Type B pancreatic cell (in vitro differentiated cells): ENCODE data around the gene SH3GL3. TPM values are rescaled to one million over a fixed set of nuclear protein-coding genes. Genes with fewer than 3 reads are reported as not detected.

ENCODE experiments used
- DNase-seq: peaks from one replicate; pipeline ENCODE4 v3.0.0; 2021; ENCODE audit warnings: mixed read lengths; ENCODE audit not compliant: unreplicated experiment; ENCODE audit errors: extremely low spot score
- H3K27ac Mint-ChIP-seq: 2 replicates; pipeline ENCODE4 v1.8.0; 2021; ENCODE audit warnings: mild to moderate bottlenecking, mixed read lengths
- H3K27me3 Mint-ChIP-seq: 2 replicates; pipeline ENCODE4 v1.8.0; 2021; ENCODE audit warnings: mixed read lengths
- H3K36me3 Mint-ChIP-seq: 2 replicates; pipeline ENCODE4 v1.8.0; 2021; ENCODE audit warnings: mixed read lengths
- H3K4me1 Mint-ChIP-seq: one replicate; pipeline ENCODE4 v1.8.0; 2021; ENCODE audit warnings: mixed read lengths; ENCODE audit not compliant: unreplicated experiment
- H3K4me3 Mint-ChIP-seq: 2 replicates; pipeline ENCODE4 v1.8.0; 2021; ENCODE audit warnings: mild to moderate bottlenecking, mixed read lengths
- H3K9me3 Mint-ChIP-seq: 2 replicates; pipeline ENCODE4 v1.8.0; 2021; ENCODE audit warnings: mixed read lengths
- CTCF ChIP-seq: fragments of 200-600 bp; sonication (generic); conservative IDR thresholded peaks from 2 replicates; pipeline ENCODE4 v1.5.0; 2021; ENCODE audit warnings: antibody characterized with exemption, mild to moderate bottlenecking
- total RNA-seq: library from RNA; stranded (reverse); gene quantifications from 2 replicates; pipeline ENCODE4 v1.2.1, GENCODE V29; 2021; ENCODE audit warnings: low replicate concordance

The SH3GL3 gene
- total RNA-seq, 1 donor from 2014 or later, result 10.0 TPM

- Mint-ChIP-seq H3K4me3 (no peak overlapping the region), H3K27ac (no peak overlapping the region), H3K4me1 (peaks cover 2% of the 10 kb centered on the region), H3K27me3 (no peaks in the 10 kb centered on the region), H3K9me3 (peaks cover under 1% of the 10 kb centered on the region), H3K36me3 (peaks cover 2% of the 10 kb centered on the region)
- DNase-seq, result no peak
- TF ChIP-seq CTCF, result no peak
These were observed 56.6 kb downstream of the SH3GL3 start for GRCh38 chr15:83503595-83504364.

GRCh38 chr15:83504365-83504764 is 57.2 kb downstream of the SH3GL3 start:
- no peak for DNase-seq

GRCh38 chr15:83510001-83510400 is 62.9 kb downstream of the SH3GL3 start:
- DNase-seq, result no peak
- no peaks in the 10 kb centered on the region for H3K9me3 Mint-ChIP-seq
- no peak for TF ChIP-seq CTCF
- peaks cover 3% of the 10 kb centered on the region for H3K36me3 Mint-ChIP-seq
- no peak overlapping the region for H3K27ac Mint-ChIP-seq
- H3K27me3 Mint-ChIP-seq, result no peaks in the 10 kb centered on the region
- H3K4me1 Mint-ChIP-seq, result peaks cover 6% of the 10 kb centered on the region
- H3K4me3 Mint-ChIP-seq, result no peak overlapping the region

More at GRCh38 chr15:83504365-83504764, 57.2 kb downstream of the SH3GL3 start:
- no peak overlapping the region for H3K27ac Mint-ChIP-seq
- no peak overlapping the region for H3K4me3 Mint-ChIP-seq
- H3K4me1 Mint-ChIP-seq, result no peaks in the 10 kb centered on the region
- no peaks in the 10 kb centered on the region for H3K36me3 Mint-ChIP-seq
- no peaks in the 10 kb centered on the region for H3K9me3 Mint-ChIP-seq
- no peaks in the 10 kb centered on the region for H3K27me3 Mint-ChIP-seq
- TF ChIP-seq CTCF, result no peak

GRCh38 chr15:83512459-83512858 is 65.3 kb downstream of the SH3GL3 start:
- H3K36me3 Mint-ChIP-seq, result peaks cover 3% of the 10 kb centered on the region
- peaks cover 6% of the 10 kb centered on the region for H3K4me1 Mint-ChIP-seq
- no peak overlapping the region for H3K4me3 Mint-ChIP-seq
- TF ChIP-seq CTCF, result no peak
- no peaks in the 10 kb centered on the region for H3K9me3 Mint-ChIP-seq
- DNase-seq, result no peak
- no peaks in the 10 kb centered on the region for H3K27me3 Mint-ChIP-seq
- H3K27ac Mint-ChIP-seq, result no peak overlapping the region

GRCh38 chr15:83514584-83514983 is 67.4 kb downstream of the SH3GL3 start:
- TF ChIP-seq CTCF, result no peak

More at GRCh38 chr15:83514584-83514983, 67.4 kb downstream of the SH3GL3 start:
- Mint-ChIP-seq H3K27me3 (no peaks in the 10 kb centered on the region), H3K27ac (no peak overlapping the region), H3K36me3 (peaks cover 6% of the 10 kb centered on the region), H3K4me1 (peaks cover 6% of the 10 kb centered on the region), H3K9me3 (peaks cover 6% of the 10 kb centered on the region), H3K4me3 (peak overlapping the region; percentile 6)
- DNase-seq, result no peak
